ENCODE results near the gene ZNF358.
"Not testable (repeated sequence)": the region's sequence is repeated elsewhere in the genome, so short reads cannot be mapped to it uniquely, and the experiment has no call there.

The ZNF358 gene

GRCh38 chr19:7521551-7522071 is 5.7 kb downstream of the ZNF358 start:
- DNase-seq, result no peak

GRCh38 chr19:7522072-7522922 is 6.4 kb downstream of the ZNF358 start, which contains the start of gene MCOLN1:
TSS of gene MCOLN1 (plus strand) at chr19:7522624. CDS start at chr19:7522751, 127 bp downstream.
- DNase-seq, result peak; percentile 99 to 100

- no peak for DNase-seq
Measured at GRCh38 chr19:7522923-7523667, 7.2 kb downstream of the ZNF358 start.

GRCh38 chr19:7524523-7524922 is 8.6 kb downstream of the ZNF358 start:
- DNase-seq, result no peak

- no peak for DNase-seq
Measured at GRCh38 chr19:7524992-7525739, 9.3 kb downstream of the ZNF358 start.

- DNase-seq, result no peak
Measured at GRCh38 chr19:7526059-7526929, 10.4 kb downstream of the ZNF358 start.

- no peak for DNase-seq
Measured at GRCh38 chr19:7527516-7528191, 11.8 kb downstream of the ZNF358 start.

- DNase-seq, result no peak
Measured at GRCh38 chr19:7528192-7528519, 12.3 kb downstream of the ZNF358 start.

- DNase-seq, result no peak
Measured at GRCh38 chr19:7528522-7529245, 12.8 kb downstream of the ZNF358 start.

GRCh38 chr19:7529246-7529600 is 13.3 kb downstream of the ZNF358 start:
- no peak for DNase-seq

GRCh38 chr19:7529610-7530490 is 13.9 kb downstream of the ZNF358 start:
- DNase-seq, result no peak

GRCh38 chr19:7533281-7533885 is 17.5 kb downstream of the ZNF358 start:
- DNase-seq, result peak in 1 of 2 experiments; percentile 26

GRCh38 chr19:7533925-7534480 is 18.1 kb downstream of the ZNF358 start:
- DNase-seq, result peak; percentile 85 to 87

- no peak for DNase-seq
Measured at GRCh38 chr19:7534531-7535046, 18.7 kb downstream of the ZNF358 start.

GRCh38 chr19:7535047-7535997 is 19.4 kb downstream of the ZNF358 start, which contains the start of gene PNPLA6:
TSS of gene PNPLA6 (plus strand) at chr19:7535717. CDS start at chr19:7535789, 72 bp downstream.
- peak; percentile 94 to 97 for DNase-seq

GRCh38 chr19:7535998-7536695 is 20.2 kb downstream of the ZNF358 start:
- no peak for DNase-seq

GRCh38 chr19:7538990-7539389 is 23.1 kb downstream of the ZNF358 start:
- not testable (repeated sequence) for DNase-seq

All from activated T-cell treated with anti-CD3 and anti-CD28 coated beads, Interleukin-2, amount 50 U/mL, for 48 hours (primary cell).